HEK293 (cell line): ENCODE measurements around the gene SLC39A3.

ENCODE experiments used
- CTCF ChIA-PET: fragments of 350-600 bp; formaldehyde crosslinking; extraction: SDS; loops from one replicate; lab custom pipeline; 2021; ENCODE audit warnings: antibody characterized with exemption; lab: Yijun Ruan, JAX
- POLR2A ChIA-PET: fragments of 300-600 bp; formaldehyde crosslinking; extraction: SDS; loops from one replicate; lab custom pipeline; 2020; ENCODE audit warnings: antibody characterized with exemption, inconsistent platforms; lab: Yijun Ruan, JAX
- H3K27ac ChIP-seq: fragments of 200-500 bp; sonication (Bioruptor generic); 2 replicates; pipeline ENCODE4 v1.5.1; 2014; ENCODE audit warnings: low read depth, low read length, control low read depth, inconsistent platforms; ENCODE audit errors: extremely low read depth
- H3K36me3 ChIP-seq, 2 experiments: fragments of 200-500 bp in 1 of 2; sonication (Bioruptor generic) in 1 of 2; 1 replicate in 1 of 2; 2 replicates in 1 of 2; pipeline ENCODE4 v1.5.1; 2014 to 2017; ENCODE audit warnings: inconsistent platforms in 2 of 2, low read length in 2 of 2; ENCODE audit not compliant: control insufficient read depth in 2 of 2, insufficient read depth in 1 of 2
- H3K4me1 ChIP-seq: fragments of 200-500 bp; sonication (Bioruptor generic); 2 replicates; pipeline ENCODE4 v1.5.1; 2014; ENCODE audit warnings: mild to moderate bottlenecking, low read length, inconsistent platforms; ENCODE audit not compliant: control insufficient read depth, insufficient read depth
- H3K4me3 ChIP-seq: 2 replicates; pipeline ENCODE4 v1.5.1; 2011; ENCODE audit warnings: low read depth, mild to moderate bottlenecking, control low read depth, low read length, moderate library complexity
- H3K9me3 ChIP-seq: fragments of 200-500 bp; sonication (Bioruptor generic); 2 replicates; pipeline ENCODE4 v1.5.1; 2014; ENCODE audit warnings: low read depth, low read length, inconsistent platforms; ENCODE audit not compliant: control insufficient read depth, insufficient read depth
- BCL11A ChIP-seq: fragments of 450-650 bp; formaldehyde crosslinking; IDR thresholded peaks from 2 replicates; pipeline ENCODE4 v1.5.1; 2016; ENCODE audit warnings: low read depth, missing biosample characterization, missing genetic modification characterization
- GLIS1 ChIP-seq: fragments of 450-650 bp; formaldehyde crosslinking; IDR thresholded peaks from 2 replicates; pipeline ENCODE4 v1.5.1; 2016; ENCODE audit warnings: missing biosample characterization, missing genetic modification characterization
- KLF10 ChIP-seq: fragments of 450-650 bp; IDR thresholded peaks from 2 replicates; pipeline ENCODE4 v1.5.1; 2018; ENCODE audit warnings: missing biosample characterization, mild to moderate bottlenecking, missing genetic modification characterization
- KLF8 ChIP-seq: fragments of 450-650 bp; formaldehyde crosslinking; IDR thresholded peaks from 2 replicates; pipeline ENCODE4 v1.5.1; 2016; ENCODE audit warnings: missing biosample characterization, missing genetic modification characterization
- OVOL3 ChIP-seq: fragments of 450-650 bp; formaldehyde crosslinking; IDR thresholded peaks from 2 replicates; pipeline ENCODE4 v1.5.1; 2016; ENCODE audit warnings: missing biosample characterization, missing genetic modification characterization
- SCRT2 ChIP-seq: fragments of 450-650 bp; formaldehyde crosslinking; IDR thresholded peaks from 2 replicates; pipeline ENCODE4 v1.5.1; 2016; ENCODE audit warnings: missing biosample characterization, missing genetic modification characterization
- ZNF112 ChIP-seq: fragments of 450-650 bp; formaldehyde crosslinking; IDR thresholded peaks from 2 replicates; pipeline ENCODE4 v1.5.0; 2017; ENCODE audit warnings: missing biosample characterization, missing genetic modification characterization
- ZNF239 ChIP-seq: fragments of 450-650 bp; formaldehyde crosslinking; IDR thresholded peaks from 2 replicates; pipeline ENCODE4 v1.5.1; 2016; ENCODE audit warnings: missing biosample characterization, missing genetic modification characterization
- ZNF292 ChIP-seq: fragments of 450-650 bp; formaldehyde crosslinking; IDR thresholded peaks from 2 replicates; pipeline ENCODE4 v1.5.1; 2016; ENCODE audit warnings: low read depth, missing biosample characterization, missing genetic modification characterization, borderline replicate concordance
- ZNF561 ChIP-seq: fragments of 450-650 bp; IDR thresholded peaks from 2 replicates; pipeline ENCODE4 v1.5.1; 2018; ENCODE audit warnings: missing biosample characterization, missing genetic modification characterization, borderline replicate concordance
- ZNF585B ChIP-seq: fragments of 450-650 bp; formaldehyde crosslinking; IDR thresholded peaks from 2 replicates; pipeline ENCODE4 v1.5.1; 2016; ENCODE audit warnings: missing biosample characterization, missing genetic modification characterization
- TF ChIP-seq, protein P1 (sequence below): fragments of 450-650 bp; formaldehyde crosslinking; IDR thresholded peaks from 2 replicates; pipeline ENCODE4 v1.5.1; 2016; ENCODE audit warnings: missing biosample characterization, missing genetic modification characterization
- TF ChIP-seq, protein P2 (sequence below): fragments of 450-650 bp; formaldehyde crosslinking; IDR thresholded peaks from 2 replicates; pipeline ENCODE4 v1.5.1; 2016; ENCODE audit warnings: missing biosample characterization, missing genetic modification characterization
- TF ChIP-seq, protein P3 (sequence below): fragments of 450-650 bp; formaldehyde crosslinking; IDR thresholded peaks from 2 replicates; pipeline ENCODE4 v1.5.1; 2017; ENCODE audit warnings: missing biosample characterization, missing genetic modification characterization
- TF ChIP-seq, protein P4 (sequence below): fragments of 450-650 bp; formaldehyde crosslinking; IDR thresholded peaks from 2 replicates; pipeline ENCODE4 v1.5.1; 2016; ENCODE audit warnings: missing biosample characterization, missing genetic modification characterization
- TF ChIP-seq, protein P5 (sequence below): fragments of 450-650 bp; formaldehyde crosslinking; IDR thresholded peaks from 2 replicates; pipeline ENCODE4 v1.5.1; 2016; ENCODE audit warnings: missing biosample characterization, missing genetic modification characterization, low read depth
- TF ChIP-seq, protein P6 (sequence below): sonication (generic); formaldehyde crosslinking; IDR thresholded peaks from 2 replicates; pipeline ENCODE4 v1.8.1; 2022; ENCODE audit warnings: mild to moderate bottlenecking, moderate library complexity, missing genetic modification reagents
- TF ChIP-seq, protein P7 (sequence below): fragments of 450-650 bp; formaldehyde crosslinking; conservative IDR thresholded peaks from 2 replicates; pipeline ENCODE4 v1.5.1; 2016; ENCODE audit warnings: low read depth, missing biosample characterization, missing genetic modification characterization

The SLC39A3 gene

DNA sequence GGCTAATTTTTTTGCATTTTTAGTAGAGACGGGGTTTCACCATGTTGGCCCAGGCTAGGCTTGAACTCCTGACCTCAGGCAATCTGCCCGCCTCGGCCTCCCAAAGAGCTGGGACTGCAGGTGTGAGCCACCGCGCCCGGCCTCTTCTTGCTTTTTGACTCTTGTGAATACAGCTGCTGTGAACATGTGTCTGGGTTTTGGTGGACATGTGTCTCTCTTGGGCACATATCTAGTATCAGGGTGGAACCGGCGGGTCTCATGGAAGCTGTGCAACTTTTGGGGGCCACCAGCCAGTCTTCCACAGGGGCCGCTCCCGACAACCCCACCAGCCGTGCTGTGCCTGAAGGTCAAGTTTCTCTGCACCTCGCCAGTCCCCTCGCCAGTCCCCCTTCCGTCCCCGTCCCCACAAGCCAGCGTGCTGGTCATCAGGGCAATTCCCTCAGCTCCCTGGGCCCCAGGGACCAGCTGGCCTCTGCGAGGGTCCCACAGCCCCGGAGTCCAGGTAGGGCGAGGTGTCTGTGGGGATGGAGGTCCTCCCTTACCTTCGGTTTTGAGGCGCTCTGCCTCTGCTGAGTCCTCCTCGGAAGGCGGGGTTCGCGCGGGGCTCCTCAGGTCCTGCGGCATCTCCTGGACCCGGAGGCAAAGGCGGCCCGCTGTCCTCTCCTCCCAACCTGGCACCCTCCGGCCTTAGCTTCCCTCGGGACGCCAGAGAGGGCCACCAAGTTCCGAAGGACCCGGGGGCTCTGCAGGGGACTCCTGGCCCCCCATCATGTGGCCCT is 27.0 kb upstream of the SLC39A3 start (continued):
- TF ChIP-seq, protein P1, sequence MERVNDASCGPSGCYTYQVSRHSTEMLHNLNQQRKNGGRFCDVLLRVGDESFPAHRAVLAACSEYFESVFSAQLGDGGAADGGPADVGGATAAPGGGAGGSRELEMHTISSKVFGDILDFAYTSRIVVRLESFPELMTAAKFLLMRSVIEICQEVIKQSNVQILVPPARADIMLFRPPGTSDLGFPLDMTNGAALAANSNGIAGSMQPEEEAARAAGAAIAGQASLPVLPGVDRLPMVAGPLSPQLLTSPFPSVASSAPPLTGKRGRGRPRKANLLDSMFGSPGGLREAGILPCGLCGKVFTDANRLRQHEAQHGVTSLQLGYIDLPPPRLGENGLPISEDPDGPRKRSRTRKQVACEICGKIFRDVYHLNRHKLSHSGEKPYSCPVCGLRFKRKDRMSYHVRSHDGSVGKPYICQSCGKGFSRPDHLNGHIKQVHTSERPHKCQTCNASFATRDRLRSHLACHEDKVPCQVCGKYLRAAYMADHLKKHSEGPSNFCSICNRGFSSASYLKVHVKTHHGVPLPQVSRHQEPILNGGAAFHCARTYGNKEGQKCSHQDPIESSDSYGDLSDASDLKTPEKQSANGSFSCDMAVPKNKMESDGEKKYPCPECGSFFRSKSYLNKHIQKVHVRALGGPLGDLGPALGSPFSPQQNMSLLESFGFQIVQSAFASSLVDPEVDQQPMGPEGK, result no peak

DNA sequence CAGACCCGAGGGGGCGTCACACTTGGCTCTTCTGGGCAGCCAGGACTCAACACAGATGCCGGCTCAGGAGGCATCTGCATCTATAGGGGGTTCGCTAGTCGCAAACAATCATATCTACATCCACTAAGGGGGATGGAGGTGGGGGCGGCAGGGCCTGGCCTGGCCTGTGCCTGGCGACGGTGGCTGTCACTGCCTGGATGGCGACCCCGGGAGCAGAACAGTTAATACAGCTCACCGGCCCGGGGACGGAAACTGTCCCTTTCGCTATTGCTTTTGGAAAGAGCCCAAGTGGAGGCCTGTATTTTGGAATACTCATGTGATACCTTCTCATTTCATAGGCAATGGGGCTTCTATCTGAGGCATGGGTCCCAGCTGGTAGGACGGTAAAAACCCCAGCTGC is 25.6 kb upstream of the SLC39A3 start:
- CTCF ChIA-PET, result no interaction called here
- H3K36me3 ChIP-seq, result peaks cover 21 to 92% of the 10 kb centered on the region in 2 experiments
- H3K4me3 ChIP-seq, result no peak overlapping the region
- H3K27ac ChIP-seq, result no peak overlapping the region
- no peaks in the 10 kb centered on the region for H3K9me3 ChIP-seq
- no peaks in the 10 kb centered on the region for H3K4me1 ChIP-seq
- POLR2A ChIA-PET, result no interaction called here
- no peak for TF ChIP-seq KLF8 (tag by site-specific recombination)
- no peak for TF ChIP-seq BCL11A (tag by site-specific recombination)
- no peak for TF ChIP-seq OVOL3 (tag by site-specific recombination)
- TF ChIP-seq ZNF239 (tag by site-specific recombination), result no peak
- TF ChIP-seq ZNF561 (tag by site-specific recombination), result no peak
- TF ChIP-seq, protein P2, sequence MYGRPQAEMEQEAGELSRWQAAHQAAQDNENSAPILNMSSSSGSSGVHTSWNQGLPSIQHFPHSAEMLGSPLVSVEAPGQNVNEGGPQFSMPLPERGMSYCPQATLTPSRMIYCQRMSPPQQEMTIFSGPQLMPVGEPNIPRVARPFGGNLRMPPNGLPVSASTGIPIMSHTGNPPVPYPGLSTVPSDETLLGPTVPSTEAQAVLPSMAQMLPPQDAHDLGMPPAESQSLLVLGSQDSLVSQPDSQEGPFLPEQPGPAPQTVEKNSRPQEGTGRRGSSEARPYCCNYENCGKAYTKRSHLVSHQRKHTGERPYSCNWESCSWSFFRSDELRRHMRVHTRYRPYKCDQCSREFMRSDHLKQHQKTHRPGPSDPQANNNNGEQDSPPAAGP (tag by site-specific recombination), result no peak
- TF ChIP-seq KLF10 (tag by site-specific recombination), result no peak
- TF ChIP-seq, protein P3, sequence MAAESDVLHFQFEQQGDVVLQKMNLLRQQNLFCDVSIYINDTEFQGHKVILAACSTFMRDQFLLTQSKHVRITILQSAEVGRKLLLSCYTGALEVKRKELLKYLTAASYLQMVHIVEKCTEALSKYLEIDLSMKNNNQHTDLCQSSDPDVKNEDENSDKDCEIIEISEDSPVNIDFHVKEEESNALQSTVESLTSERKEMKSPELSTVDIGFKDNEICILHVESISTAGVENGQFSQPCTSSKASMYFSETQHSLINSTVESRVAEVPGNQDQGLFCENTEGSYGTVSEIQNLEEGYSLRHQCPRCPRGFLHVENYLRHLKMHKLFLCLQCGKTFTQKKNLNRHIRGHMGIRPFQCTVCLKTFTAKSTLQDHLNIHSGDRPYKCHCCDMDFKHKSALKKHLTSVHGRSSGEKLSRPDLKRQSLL (tag by site-specific recombination), result no peak
- no peak for TF ChIP-seq ZNF292 (tag by site-specific recombination)
- TF ChIP-seq, protein P4, sequence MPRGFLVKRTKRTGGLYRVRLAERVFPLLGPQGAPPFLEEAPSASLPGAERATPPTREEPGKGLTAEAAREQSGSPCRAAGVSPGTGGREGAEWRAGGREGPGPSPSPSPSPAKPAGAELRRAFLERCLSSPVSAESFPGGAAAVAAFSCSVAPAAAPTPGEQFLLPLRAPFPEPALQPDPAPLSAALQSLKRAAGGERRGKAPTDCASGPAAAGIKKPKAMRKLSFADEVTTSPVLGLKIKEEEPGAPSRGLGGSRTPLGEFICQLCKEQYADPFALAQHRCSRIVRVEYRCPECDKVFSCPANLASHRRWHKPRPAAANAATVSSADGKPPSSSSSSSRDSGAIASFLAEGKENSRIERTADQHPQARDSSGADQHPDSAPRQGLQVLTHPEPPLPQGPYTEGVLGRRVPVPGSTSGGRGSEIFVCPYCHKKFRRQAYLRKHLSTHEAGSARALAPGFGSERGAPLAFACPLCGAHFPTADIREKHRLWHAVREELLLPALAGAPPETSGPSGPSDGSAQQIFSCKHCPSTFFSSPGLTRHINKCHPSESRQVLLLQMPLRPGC (tag by site-specific recombination), result no peak
- TF ChIP-seq GLIS1 (tag by site-specific recombination), result no peak
- TF ChIP-seq, protein P5, sequence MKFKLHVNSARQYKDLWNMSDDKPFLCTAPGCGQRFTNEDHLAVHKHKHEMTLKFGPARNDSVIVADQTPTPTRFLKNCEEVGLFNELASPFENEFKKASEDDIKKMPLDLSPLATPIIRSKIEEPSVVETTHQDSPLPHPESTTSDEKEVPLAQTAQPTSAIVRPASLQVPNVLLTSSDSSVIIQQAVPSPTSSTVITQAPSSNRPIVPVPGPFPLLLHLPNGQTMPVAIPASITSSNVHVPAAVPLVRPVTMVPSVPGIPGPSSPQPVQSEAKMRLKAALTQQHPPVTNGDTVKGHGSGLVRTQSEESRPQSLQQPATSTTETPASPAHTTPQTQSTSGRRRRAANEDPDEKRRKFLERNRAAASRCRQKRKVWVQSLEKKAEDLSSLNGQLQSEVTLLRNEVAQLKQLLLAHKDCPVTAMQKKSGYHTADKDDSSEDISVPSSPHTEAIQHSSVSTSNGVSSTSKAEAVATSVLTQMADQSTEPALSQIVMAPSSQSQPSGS (tag by site-specific recombination), result no peak
- no peak for TF ChIP-seq ZNF585B (tag by site-specific recombination)

DNA sequence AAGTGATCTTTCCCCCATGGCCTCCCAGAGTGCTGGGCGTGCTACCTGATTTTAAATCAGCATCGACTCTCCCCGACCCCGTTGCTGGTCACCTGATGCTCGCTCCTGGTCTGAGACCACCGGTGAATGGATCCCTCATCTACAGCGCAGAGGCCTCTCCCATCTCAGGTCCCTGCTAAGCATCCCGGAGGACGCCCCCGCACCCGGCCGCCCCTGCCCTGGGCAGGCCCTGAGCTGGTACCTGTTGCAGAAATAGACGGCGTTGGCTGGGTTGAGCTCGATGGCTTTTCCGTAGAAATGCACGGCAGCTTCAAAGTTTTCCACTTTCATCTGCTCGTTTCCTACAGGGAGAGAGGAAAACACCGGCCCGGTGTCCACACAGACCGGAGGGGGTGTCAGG is 25.1 kb upstream of the SLC39A3 start:
- no peaks in the 10 kb centered on the region for H3K4me1 ChIP-seq
- ChIA-PET CTCF (no interaction called here), POLR2A (no interaction called here)
- H3K27ac ChIP-seq, result no peak overlapping the region
- H3K9me3 ChIP-seq, result no peaks in the 10 kb centered on the region
- H3K36me3 ChIP-seq, result peaks cover 21 to 91% of the 10 kb centered on the region in 2 experiments
- H3K4me3 ChIP-seq, result no peak overlapping the region
- TF ChIP-seq SCRT2 (tag by site-specific recombination) (peak; percentile 51; the same call in 1 of the 2 replicates), ZNF112 (no peak)
- TF ChIP-seq, protein P6, sequence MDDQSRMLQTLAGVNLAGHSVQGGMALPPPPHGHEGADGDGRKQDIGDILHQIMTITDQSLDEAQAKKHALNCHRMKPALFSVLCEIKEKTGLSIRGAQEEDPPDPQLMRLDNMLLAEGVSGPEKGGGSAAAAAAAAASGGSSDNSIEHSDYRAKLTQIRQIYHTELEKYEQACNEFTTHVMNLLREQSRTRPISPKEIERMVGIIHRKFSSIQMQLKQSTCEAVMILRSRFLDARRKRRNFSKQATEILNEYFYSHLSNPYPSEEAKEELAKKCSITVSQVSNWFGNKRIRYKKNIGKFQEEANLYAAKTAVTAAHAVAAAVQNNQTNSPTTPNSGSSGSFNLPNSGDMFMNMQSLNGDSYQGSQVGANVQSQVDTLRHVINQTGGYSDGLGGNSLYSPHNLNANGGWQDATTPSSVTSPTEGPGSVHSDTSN (CRISPR knock-in tag), result no peak
- TF ChIP-seq, protein P7, sequence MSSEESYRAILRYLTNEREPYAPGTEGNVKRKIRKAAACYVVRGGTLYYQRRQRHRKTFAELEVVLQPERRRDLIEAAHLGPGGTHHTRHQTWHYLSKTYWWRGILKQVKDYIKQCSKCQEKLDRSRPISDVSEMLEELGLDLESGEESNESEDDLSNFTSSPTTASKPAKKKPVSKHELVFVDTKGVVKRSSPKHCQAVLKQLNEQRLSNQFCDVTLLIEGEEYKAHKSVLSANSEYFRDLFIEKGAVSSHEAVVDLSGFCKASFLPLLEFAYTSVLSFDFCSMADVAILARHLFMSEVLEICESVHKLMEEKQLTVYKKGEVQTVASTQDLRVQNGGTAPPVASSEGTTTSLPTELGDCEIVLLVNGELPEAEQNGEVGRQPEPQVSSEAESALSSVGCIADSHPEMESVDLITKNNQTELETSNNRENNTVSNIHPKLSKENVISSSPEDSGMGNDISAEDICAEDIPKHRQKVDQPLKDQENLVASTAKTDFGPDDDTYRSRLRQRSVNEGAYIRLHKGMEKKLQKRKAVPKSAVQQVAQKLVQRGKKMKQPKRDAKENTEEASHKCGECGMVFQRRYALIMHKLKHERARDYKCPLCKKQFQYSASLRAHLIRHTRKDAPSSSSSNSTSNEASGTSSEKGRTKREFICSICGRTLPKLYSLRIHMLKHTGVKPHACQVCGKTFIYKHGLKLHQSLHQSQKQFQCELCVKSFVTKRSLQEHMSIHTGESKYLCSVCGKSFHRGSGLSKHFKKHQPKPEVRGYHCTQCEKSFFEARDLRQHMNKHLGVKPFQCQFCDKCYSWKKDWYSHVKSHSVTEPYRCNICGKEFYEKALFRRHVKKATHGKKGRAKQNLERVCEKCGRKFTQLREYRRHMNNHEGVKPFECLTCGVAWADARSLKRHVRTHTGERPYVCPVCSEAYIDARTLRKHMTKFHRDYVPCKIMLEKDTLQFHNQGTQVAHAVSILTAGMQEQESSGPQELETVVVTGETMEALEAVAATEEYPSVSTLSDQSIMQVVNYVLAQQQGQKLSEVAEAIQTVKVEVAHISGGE, result no peak
